Urinary bladder (tissue), 4 donors: Measurements from ENCODE around the gene SLC25A51. TPM values are rescaled to one million over a fixed set of nuclear protein-coding genes. Genes with fewer than 3 reads are reported as not detected.
"Not testable (repeated sequence)": the region's sequence is repeated elsewhere in the genome, so short reads cannot be mapped to it uniquely, and the experiment has no call there.

Source experiments
- DNase-seq: peaks from one replicate; pipeline ENCODE4 v3.0.0-alpha.2; 2015; ENCODE audit errors: extremely low spot score
- H3K27ac ChIP-seq: one replicate; pipeline ENCODE4 v1.5.1; 2013; ENCODE audit warnings: low read depth, mild to moderate bottlenecking, moderate library complexity
- H3K36me3 ChIP-seq: one replicate; pipeline ENCODE4 v1.6.1; 2013; ENCODE audit warnings: mild to moderate bottlenecking, moderate library complexity; ENCODE audit not compliant: insufficient read depth
- H3K4me1 ChIP-seq: one replicate; pipeline ENCODE4 v1.6.1; 2013; ENCODE audit warnings: mild to moderate bottlenecking, moderate library complexity; ENCODE audit not compliant: insufficient read depth
- H3K4me3 ChIP-seq: one replicate; pipeline ENCODE4 v1.5.1; 2013; ENCODE audit warnings: low read depth, low read length
- WGBS: extraction: QIAGEN DNeasy Blood & Tissue Kit; methylation state at CpG from one replicate; pipeline ENCODE4 v1.1.7; 2013; 5-methylcytosine and 5-hydroxymethylcytosine counted together
- polyA plus RNA-seq: library from polyadenylated mRNA; stranded (reverse); fragments of 200-250 nt; gene quantifications from one replicate; pipeline ENCODE4 v1.2.3, GENCODE V29; 2013
- total RNA-seq: library from RNA; depleted of rRNA; stranded (reverse); fragments of >200 nt; gene quantifications from one replicate; pipeline ENCODE4 v1.2.3, GENCODE V29; 2014
- donor health status: healthy with polysubstance abuse.
- donor health status: healthy.

SLC25A51 gene
- total and polyA plus RNA-seq, 2 donors, result 8.0 to 52.1 TPM

DNA sequence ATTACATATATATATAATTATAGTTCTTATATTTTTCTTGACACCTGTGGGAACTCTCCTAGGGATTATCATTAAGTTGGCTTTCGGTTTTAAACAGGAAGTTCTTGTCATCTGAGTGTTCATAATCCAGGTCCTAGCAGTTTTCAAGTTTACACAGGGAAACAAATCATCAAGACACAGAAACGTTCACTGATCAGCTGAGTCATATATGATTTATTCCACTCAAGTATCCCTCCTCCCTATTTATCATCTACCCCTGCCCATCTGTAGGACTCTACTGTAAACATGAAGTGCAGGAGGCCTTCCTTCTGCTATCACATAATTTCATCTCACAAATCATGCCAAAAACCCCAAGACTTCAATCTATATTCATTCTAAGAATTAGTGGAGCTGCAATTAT lies 6.3 kb downstream of the SLC25A51 start:
- no peaks in the 10 kb centered on the region for H3K4me1 ChIP-seq
- no peak overlapping the region for H3K4me3 ChIP-seq
- WGBS, result 35% methylated on average over 2 of the region's 2 CpGs
- DNase-seq, result no peak
- H3K27ac ChIP-seq, result no peak overlapping the region
- peaks cover 4% of the 10 kb centered on the region for H3K36me3 ChIP-seq

GRCh38 chr9:37892063-37892462 lies 11.9 kb downstream of the SLC25A51 start:
- Histone ChIP-seq H3K4me1 (no peaks in the 10 kb centered on the region), H3K36me3 (peaks cover 4% of the 10 kb centered on the region), H3K4me3 (no peak overlapping the region), H3K27ac (no peak overlapping the region)
- DNase-seq, result no peak
- WGBS, result 92% methylated on average over 8 of the region's 8 CpGs

DNA sequence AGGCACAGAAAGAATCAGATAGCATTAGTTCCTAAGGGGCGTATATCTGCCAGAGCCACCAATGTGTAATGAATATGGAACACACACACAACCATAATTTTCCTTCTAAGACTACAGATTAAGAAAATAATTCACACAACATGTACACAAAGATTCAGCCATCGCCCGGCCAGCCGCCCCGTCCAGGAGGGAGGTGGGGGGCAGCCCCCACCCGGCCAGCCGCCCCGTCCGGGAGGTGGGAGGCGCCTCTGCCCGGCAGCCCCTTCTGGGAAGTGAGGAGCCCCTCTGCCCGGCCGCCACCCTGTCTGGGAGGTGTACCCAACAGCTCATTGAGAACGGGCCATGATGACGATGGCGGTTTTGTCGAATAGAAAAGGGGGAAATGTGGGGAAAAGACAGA lies 12.9 kb downstream of the SLC25A51 start:
- DNase-seq, H3K4me3 ChIP-seq, H3K36me3 ChIP-seq, H3K27ac ChIP-seq, H3K4me1 ChIP-seq: not testable (repeated sequence)
- 94% methylated on average over 15 of the region's 17 CpGs for WGBS

- H3K36me3 ChIP-seq, result peaks cover 4% of the 10 kb centered on the region
- no peaks in the 10 kb centered on the region for H3K4me1 ChIP-seq
- H3K27ac ChIP-seq, result no peak overlapping the region
- DNase-seq, result no peak
- H3K4me3 ChIP-seq, result no peak overlapping the region
Measured at GRCh38 chr9:37889536-37889935, 14.4 kb downstream of the SLC25A51 start.

- not testable (repeated sequence) for H3K4me3 ChIP-seq, H3K27ac ChIP-seq, H3K36me3 ChIP-seq, H3K4me1 ChIP-seq, DNase-seq
- 82% methylated on average over 11 of the region's 11 CpGs for WGBS
Measured at GRCh38 chr9:37887977-37888583, 15.8 kb downstream of the SLC25A51 start.

GRCh38 chr9:37880916-37881479 lies 22.9 kb downstream of the SLC25A51 start:
- no peak for DNase-seq
- H3K4me3 ChIP-seq, result no peak overlapping the region
- H3K4me1 ChIP-seq, result no peaks in the 10 kb centered on the region
- H3K36me3 ChIP-seq, result peaks cover 3% of the 10 kb centered on the region
- no peak overlapping the region for H3K27ac ChIP-seq
- 84% methylated on average over 2 of the region's 2 CpGs for WGBS

- Histone ChIP-seq H3K4me3 (no peak overlapping the region), H3K36me3 (peaks cover 3% of the 10 kb centered on the region), H3K4me1 (no peaks in the 10 kb centered on the region), H3K27ac (no peak overlapping the region)
- DNase-seq, result no peak
- 63% methylated on average over 1 of the region's 1 CpG for WGBS
Measured at GRCh38 chr9:37876376-37876775, 27.6 kb downstream of the SLC25A51 start.

DNA sequence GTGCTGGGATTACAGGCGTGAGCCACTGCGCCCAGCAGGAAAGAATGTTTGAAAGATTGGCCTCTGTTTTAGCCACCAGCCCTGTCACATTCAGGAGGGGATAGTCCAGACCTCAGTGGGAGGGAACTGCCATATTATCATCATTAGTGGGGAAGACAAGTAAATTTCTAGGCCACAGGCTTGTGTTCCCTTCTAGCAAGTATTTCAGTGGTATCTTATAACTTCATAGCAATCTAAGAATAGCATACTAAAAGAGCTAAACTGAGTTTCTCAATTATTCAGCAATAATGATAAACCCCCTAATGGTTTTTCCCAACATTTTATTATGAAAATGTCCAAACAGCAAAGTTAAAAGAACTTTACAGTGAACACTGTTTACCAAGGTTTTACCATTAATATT lies 30.0 kb downstream of the SLC25A51 start:
- Histone ChIP-seq H3K4me3 (no peak overlapping the region), H3K36me3 (no peaks in the 10 kb centered on the region), H3K4me1 (no peaks in the 10 kb centered on the region), H3K27ac (no peak overlapping the region)
- DNase-seq, result no peak
- 95% methylated on average over 2 of the region's 2 CpGs for WGBS

- Histone ChIP-seq H3K4me1 (no peaks in the 10 kb centered on the region), H3K36me3 (no peaks in the 10 kb centered on the region), H3K4me3 (no peak overlapping the region), H3K27ac (no peak overlapping the region)
- WGBS, result 58% methylated on average over 5 of the region's 5 CpGs
- DNase-seq, result no peak
Measured at GRCh38 chr9:37870799-37871176, 33.1 kb downstream of the SLC25A51 start.

DNA sequence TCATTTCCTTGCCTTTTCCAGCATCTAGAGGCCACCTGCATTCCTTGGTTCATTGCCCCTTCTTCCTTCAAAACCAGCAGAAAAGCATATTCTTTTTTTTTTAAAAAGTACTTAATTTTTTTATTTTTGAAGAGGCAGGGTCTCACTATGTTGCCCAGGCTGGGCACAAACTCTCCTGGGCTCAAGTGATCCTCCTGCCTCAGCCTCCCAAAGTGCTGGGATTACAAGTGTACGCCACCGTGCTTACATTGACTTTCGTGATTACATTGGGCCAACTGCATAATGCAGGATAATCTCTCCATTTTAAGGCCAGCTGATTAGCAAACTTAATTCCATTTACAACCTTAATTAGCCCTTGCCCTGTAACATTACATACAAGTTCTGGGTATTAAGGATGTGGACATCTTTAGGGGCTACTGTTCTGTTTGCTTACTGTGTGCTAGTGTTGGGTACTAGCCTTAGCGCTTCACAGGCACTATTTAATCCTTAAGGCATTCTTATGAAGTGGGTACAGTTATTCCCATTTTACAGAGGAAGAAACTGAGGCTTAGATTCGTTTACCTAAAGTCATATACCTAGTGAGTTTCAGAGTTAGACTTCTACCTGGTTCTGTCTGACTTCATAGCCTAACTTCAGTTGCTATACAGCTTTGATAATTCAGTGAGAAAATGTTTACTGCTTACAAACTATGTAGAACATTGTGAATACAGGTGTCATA lies 33.7 kb downstream of the SLC25A51 start:
- DNase-seq, result no peak
- H3K27ac ChIP-seq, result no peak overlapping the region
- H3K36me3 ChIP-seq, result no peaks in the 10 kb centered on the region
- WGBS, result 97% methylated on average over 5 of the region's 5 CpGs
- H3K4me1 ChIP-seq, result no peaks in the 10 kb centered on the region
- H3K4me3 ChIP-seq, result no peak overlapping the region

GRCh38 chr9:37862530-37862929 lies 41.4 kb downstream of the SLC25A51 start:
- H3K27ac ChIP-seq, result no peak overlapping the region
- no peak overlapping the region for H3K4me3 ChIP-seq
- H3K36me3 ChIP-seq, result peaks cover 5% of the 10 kb centered on the region
- no peak for DNase-seq
- 88% methylated on average over 3 of the region's 3 CpGs for WGBS
- no peaks in the 10 kb centered on the region for H3K4me1 ChIP-seq

- H3K4me3 ChIP-seq, result no peak overlapping the region
- H3K27ac ChIP-seq, result no peak overlapping the region
- no peaks in the 10 kb centered on the region for H3K4me1 ChIP-seq
- DNase-seq, result no peak
- H3K36me3 ChIP-seq, result peaks cover 5% of the 10 kb centered on the region
- 90% methylated on average over 1 of the region's 1 CpG for WGBS
Measured at GRCh38 chr9:37859043-37859442, 44.9 kb downstream of the SLC25A51 start.

DNA sequence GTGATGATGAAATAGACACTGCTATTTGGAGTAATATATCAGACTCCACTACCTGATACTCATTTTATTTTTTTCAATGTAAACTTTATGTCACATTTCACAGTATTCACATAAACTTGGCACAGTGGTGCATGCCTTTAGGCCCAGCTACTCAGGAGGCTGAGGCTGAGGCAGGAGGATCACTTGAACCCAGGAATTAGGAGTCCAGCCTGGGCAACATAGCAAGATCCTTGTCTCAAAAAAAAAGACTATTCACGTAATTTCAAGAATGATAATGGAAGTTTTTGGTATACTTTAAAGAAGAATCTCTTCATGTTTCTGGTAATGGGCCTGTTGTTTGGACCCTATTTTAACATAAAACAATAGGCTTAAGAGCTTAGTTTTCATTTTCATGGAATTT lies 47.4 kb downstream of the SLC25A51 start:
- no peaks in the 10 kb centered on the region for H3K4me1 ChIP-seq
- H3K36me3 ChIP-seq, result peaks cover 3% of the 10 kb centered on the region
- DNase-seq, result no peak
- 95% methylated on average over 1 of the region's 1 CpG for WGBS
- H3K4me3 ChIP-seq, result no peak overlapping the region
- no peak overlapping the region for H3K27ac ChIP-seq

- H3K4me3 ChIP-seq, result no peak overlapping the region
- H3K36me3 ChIP-seq, result no peaks in the 10 kb centered on the region
- no peaks in the 10 kb centered on the region for H3K4me1 ChIP-seq
- DNase-seq, result no peak
- WGBS, result 96% methylated on average over 2 of the region's 2 CpGs
- H3K27ac ChIP-seq, result no peak overlapping the region
Measured at GRCh38 chr9:37852222-37852621, 51.7 kb downstream of the SLC25A51 start.
